Measurements from ENCODE around the gene ARL2BP. TPM values are rescaled to one million over a fixed set of nuclear protein-coding genes. Genes with fewer than 3 reads are reported as not detected.

ARL2BP gene
- total RNA-seq, 1 donor from 2014 or later, result 38.4 TPM

GRCh38 chr16:57256601-57257395, 11.7 kb downstream of the ARL2BP start:
- H3K4me1 Mint-ChIP-seq (ENCODE audit: low read depth, unreplicated experiment), result no peaks in the 10 kb centered on the region
- no peak overlapping the region for H3K4me3 Mint-ChIP-seq (ENCODE audit: unreplicated experiment)
- peaks cover 8% of the 10 kb centered on the region for H3K36me3 Mint-ChIP-seq (ENCODE audit: unreplicated experiment)
- TF ChIP-seq CTCF (IDR thresholded peaks at IDR 0.05; ENCODE audit: partially characterized antibody, unreplicated experiment), result no peak
- no peak for DNase-seq
- H3K27ac Mint-ChIP-seq (ENCODE audit: unreplicated experiment), result no peak overlapping the region
- peaks cover 8% of the 10 kb centered on the region for H3K27me3 Mint-ChIP-seq (ENCODE audit: unreplicated experiment)
- peaks cover 4% of the 10 kb centered on the region for H3K9me3 Mint-ChIP-seq (ENCODE audit: unreplicated experiment)

- Mint-ChIP-seq H3K27me3 (ENCODE audit: unreplicated experiment) (peaks cover 7% of the 10 kb centered on the region), H3K27ac (ENCODE audit: unreplicated experiment) (no peak overlapping the region), H3K36me3 (ENCODE audit: unreplicated experiment) (peaks cover 2% of the 10 kb centered on the region), H3K4me3 (ENCODE audit: unreplicated experiment) (no peak overlapping the region), H3K9me3 (ENCODE audit: unreplicated experiment) (peaks cover 2% of the 10 kb centered on the region), H3K4me1 (ENCODE audit: low read depth, unreplicated experiment) (no peaks in the 10 kb centered on the region)
- no peak for TF ChIP-seq CTCF (IDR thresholded peaks at IDR 0.05; ENCODE audit: partially characterized antibody, unreplicated experiment)
- DNase-seq, result no peak
Observed at GRCh38 chr16:57257455-57258070, 12.5 kb downstream of the ARL2BP start.

- no peak overlapping the region for H3K4me3 Mint-ChIP-seq (ENCODE audit: unreplicated experiment)
- H3K9me3 Mint-ChIP-seq (ENCODE audit: unreplicated experiment), result peaks cover 1% of the 10 kb centered on the region
- no peak for TF ChIP-seq CTCF (IDR thresholded peaks at IDR 0.05; ENCODE audit: partially characterized antibody, unreplicated experiment)
- DNase-seq, result no peak
- H3K27me3 Mint-ChIP-seq (ENCODE audit: unreplicated experiment), result peaks cover 7% of the 10 kb centered on the region
- H3K27ac Mint-ChIP-seq (ENCODE audit: unreplicated experiment), result no peak overlapping the region
- H3K36me3 Mint-ChIP-seq (ENCODE audit: unreplicated experiment), result no peaks in the 10 kb centered on the region
- no peaks in the 10 kb centered on the region for H3K4me1 Mint-ChIP-seq (ENCODE audit: low read depth, unreplicated experiment)
Observed at GRCh38 chr16:57258226-57258909, 13.3 kb downstream of the ARL2BP start.

- Mint-ChIP-seq H3K4me3 (ENCODE audit: unreplicated experiment) (no peak overlapping the region), H3K9me3 (ENCODE audit: unreplicated experiment) (peaks cover 1% of the 10 kb centered on the region), H3K27me3 (ENCODE audit: unreplicated experiment) (peaks cover 7% of the 10 kb centered on the region), H3K27ac (ENCODE audit: unreplicated experiment) (no peak overlapping the region), H3K4me1 (ENCODE audit: low read depth, unreplicated experiment) (no peaks in the 10 kb centered on the region), H3K36me3 (ENCODE audit: unreplicated experiment) (no peaks in the 10 kb centered on the region)
- TF ChIP-seq CTCF (IDR thresholded peaks at IDR 0.05; ENCODE audit: partially characterized antibody, unreplicated experiment), result no peak
- no peak for DNase-seq
Observed at GRCh38 chr16:57258910-57259475, 13.9 kb downstream of the ARL2BP start.

Measured in glutamatergic neuron (in vitro differentiated cells).